Adrenal gland (tissue), 5 donors: Measurements from ENCODE around the gene ASCL2.

Source experiments
- CTCF ChIP-seq, 6 experiments: fragments of 450-650 bp in 4 of 6; fragments of 200-600 bp in 2 of 6; sonication (generic) in 1 of 6; IDR thresholded peaks; 1 replicate in 5 of 6; 2 replicates in 1 of 6; pipeline versions ENCODE4 v1.5.1 to v1.8.0; 2016 to 2021; ENCODE audit warnings: antibody characterized with exemption in 6 of 6, mild to moderate bottlenecking in 2 of 6, moderate library complexity in 1 of 6
- POLR2A ChIP-seq, 2 donors: fragments of 450-650 bp; IDR thresholded peaks; one replicate each; pipeline ENCODE4 v1.6.1; 2017; ENCODE audit warnings: antibody characterized with exemption in 2 of 2, mild to moderate bottlenecking in 2 of 2, moderate library complexity in 1 of 2
- donor health status: DM: no; HTN: no; CAD: no.

- no peak for TF ChIP-seq CTCF (IDR thresholded peaks at IDR 0.05)
- no peak for TF ChIP-seq POLR2A (IDR thresholded peaks at IDR 0.05)
Observed at GRCh38 chr11:2277008-2277346, 6.6 kb upstream of the ASCL2 start.
